Endothelial cell of umbilical vein (primary cell): ENCODE results near the gene CX3CR1. TPM values are rescaled to one million over a fixed set of nuclear protein-coding genes. Genes with fewer than 3 reads are reported as not detected.
A peak's percentile ranks its signal among the peaks of the same experiment; 100 is the strongest.

Experiments
- Bru-seq: library from RNA; stranded (reverse); fragments of 400-500 nt; gene quantifications from one replicate; lab custom pipeline; 2021; lab: Mats Ljungman, UMichigan
- BruChase-seq, 2 experiments: library from RNA; stranded (reverse); fragments of 400-500 nt; gene quantifications; one replicate each; lab custom pipeline; 2021; lab: Mats Ljungman, UMichigan
- BruUV-seq: library from RNA; stranded (reverse); fragments of 400-500 nt; replicated peaks from 2 replicates; lab custom pipeline; 2021; lab: Mats Ljungman, UMichigan
- CTCF ChIA-PET: fragments of 300-600, 350-600 bp; sonication (Branson Sonifier 250); formaldehyde crosslinking; loops from one replicate; lab custom pipeline; 2021; ENCODE audit warnings: antibody characterized with exemption, inconsistent platforms; lab: Charles Lee
- POLR2A ChIA-PET: fragments of 300-600, 350-600 bp; sonication (Branson Sonifier 250); formaldehyde crosslinking; loops from one replicate; lab custom pipeline; 2021; ENCODE audit warnings: antibody characterized with exemption, inconsistent platforms; lab: Charles Lee
- DNase-seq: peaks from one replicate; pipeline ENCODE4 v3.0.0-alpha.2; 2011; ENCODE audit warnings: low read depth, low spot score
- FAIRE-seq: peaks from 2 replicates; lab custom pipeline; 2011; peaks lifted over from hg19 to GRCh38; lab: Jason Lieb, UNC
- H2AFZ ChIP-seq: 2 replicates; pipeline ENCODE4 v1.6.0; 2012; ENCODE audit warnings: low read depth, low read length, control low read depth, inconsistent platforms
- H3K27ac ChIP-seq: 2 replicates; pipeline ENCODE4 v1.5.1; 2011; ENCODE audit warnings: low read depth, mild to moderate bottlenecking, control low read depth, low read length, moderate library complexity; ENCODE audit not compliant: insufficient read depth
- H3K27me3 ChIP-seq, 2 experiments: 2 replicates each; pipeline versions ENCODE4 v1.6.0 to v1.6.1; 2011; ENCODE audit warnings: low read length in 2 of 2, mixed read lengths in 1 of 2; ENCODE audit not compliant: control insufficient read depth in 2 of 2, insufficient read depth in 2 of 2
- H3K36me3 ChIP-seq, 2 experiments: 2 replicates in 1 of 2; 3 replicates in 1 of 2; pipeline ENCODE4 v1.5.1; 2011; ENCODE audit warnings: low read length in 2 of 2, mild to moderate bottlenecking in 1 of 2, moderate library complexity in 1 of 2; ENCODE audit not compliant: control insufficient read depth in 2 of 2, insufficient read depth in 2 of 2; ENCODE audit errors: extremely low read depth in 1 of 2
- H3K4me1 ChIP-seq: 3 replicates; pipeline ENCODE4 v1.5.1; 2011; ENCODE audit warnings: mild to moderate bottlenecking, low read length; ENCODE audit not compliant: control insufficient read depth, insufficient read depth; ENCODE audit errors: extremely low read depth
- H3K4me2 ChIP-seq: 2 replicates; pipeline ENCODE4 v1.6.1; 2011; ENCODE audit warnings: low read length, control low read depth, mixed read lengths; ENCODE audit not compliant: insufficient read depth
- H3K4me3 ChIP-seq, 3 experiments: fragments of 200-600 bp in 1 of 3; sonication (generic), shearing (Covaris generic) in 1 of 3; replicated peaks in 1 of 3; 2 replicates each; pipeline ENCODE4 v1.5.1; 2011 to 2016; ENCODE audit warnings: control low read depth in 3 of 3, low read length in 3 of 3, mild to moderate bottlenecking in 2 of 3, inconsistent platforms in 1 of 3, low read depth in 1 of 3, moderate library complexity in 1 of 3; ENCODE audit not compliant: insufficient read depth in 1 of 3
- H3K79me2 ChIP-seq: 2 replicates; pipeline ENCODE4 v1.6.0; 2012; ENCODE audit warnings: low read length, inconsistent platforms; ENCODE audit not compliant: control insufficient read depth, insufficient read depth
- H3K9ac ChIP-seq: replicated peaks from 2 replicates; pipeline ENCODE3; 2011; ENCODE audit warnings: low read length, control low read depth; ENCODE audit not compliant: insufficient read depth; ENCODE audit errors: extremely low read depth
- H3K9me1 ChIP-seq: replicated peaks from 3 replicates; pipeline ENCODE4 v1.6.0; 2011; ENCODE audit warnings: mild to moderate bottlenecking, low read length; ENCODE audit not compliant: control insufficient read depth, insufficient read depth; ENCODE audit errors: extremely low read depth
- H3K9me3 ChIP-seq: replicated peaks from 2 replicates; pipeline ENCODE4 v1.5.1; 2012; ENCODE audit warnings: low read length, inconsistent platforms; ENCODE audit not compliant: control insufficient read depth, insufficient read depth
- H4K20me1 ChIP-seq: replicated peaks from 2 replicates; pipeline ENCODE3; 2011; ENCODE audit warnings: mild to moderate bottlenecking, low read length; ENCODE audit not compliant: control insufficient read depth, insufficient read depth; ENCODE audit errors: extremely low read depth
- CTCF ChIP-seq, 2 donors: IDR thresholded peaks; 1 replicate in 1 of 2; 2 replicates in 1 of 2; pipeline ENCODE4 v1.5.1; 2011; ENCODE audit warnings: low read length in 2 of 2, mild to moderate bottlenecking in 2 of 2, moderate library complexity in 2 of 2, control low read depth in 1 of 2, inconsistent platforms in 1 of 2, low read depth in 1 of 2; ENCODE audit not compliant: insufficient read depth in 1 of 2; ENCODE audit errors: extremely low read depth in 1 of 2
- FOS ChIP-seq: IDR thresholded peaks from 2 replicates; pipeline ENCODE4 v1.6.1; 2011; ENCODE audit warnings: mild to moderate bottlenecking, low read length, moderate library complexity, borderline replicate concordance; ENCODE audit not compliant: insufficient read depth
- JUN ChIP-seq: IDR thresholded peaks from 2 replicates; pipeline ENCODE4 v1.6.1; 2011; ENCODE audit warnings: borderline replicate concordance, low read depth; ENCODE audit not compliant: insufficient read length, insufficient read depth
- POLR2AphosphoS5 ChIP-seq: IDR thresholded peaks from 2 replicates; pipeline ENCODE4 v1.6.1; 2012; ENCODE audit warnings: low read depth, mild to moderate bottlenecking, control low read depth, low read length, moderate library complexity; ENCODE audit not compliant: insufficient read depth
- dilution Hi-C: fragments of 300-500 bp; cut with MboI; formaldehyde crosslinking; loops from one replicate; pipeline ENCODE4 v1.15.0; 2019; ENCODE audit warnings: low sequenced_read_pairs; ENCODE audit not compliant: extremely low pct_ligation_motif_present
- intact Hi-C: fragments of 100-400 bp; cut with micrococcal nuclease; formaldehyde crosslinking; loops from one replicate; pipeline ENCODE4 v1.10.0; 2022
- long read RNA-seq: library from polyadenylated mRNA; stranded (forward); transcript quantifications from one replicate; pipeline ENCODE4 v2.0.0, GENCODE V29; 2021
- polyA minus RNA-seq, 3 experiments: library from RNA; depleted of rRNA, polyadenylated mRNA; stranded (reverse); fragments of >200 nt; gene quantifications; 1 replicate in 1 of 3; 2 replicates in 2 of 3; pipeline ENCODE4 v1.2.3, GENCODE V29; 2011
- polyA plus RNA-seq, 4 experiments: library from polyadenylated mRNA; depleted of rRNA in 3 of 4; stranded (reverse) in 3 of 4; unstranded in 1 of 4; fragments of >200 nt; gene quantifications; 2 replicates each; pipeline versions ENCODE4 v1.2.1 to v1.2.3, GENCODE V29; 2011 to 2012; ENCODE audit warnings: missing spikeins in 1 of 4
- total RNA-seq: library from RNA; stranded (reverse); gene quantifications from 2 replicates; pipeline ENCODE4 v1.2.3, GENCODE V29; 2021
- TF ChIP-seq, protein P1 (sequence below): IDR thresholded peaks from 2 replicates; pipeline ENCODE4 v1.6.1; 2011; ENCODE audit not compliant: insufficient read depth, insufficient read length

The CX3CR1 gene, protein sequence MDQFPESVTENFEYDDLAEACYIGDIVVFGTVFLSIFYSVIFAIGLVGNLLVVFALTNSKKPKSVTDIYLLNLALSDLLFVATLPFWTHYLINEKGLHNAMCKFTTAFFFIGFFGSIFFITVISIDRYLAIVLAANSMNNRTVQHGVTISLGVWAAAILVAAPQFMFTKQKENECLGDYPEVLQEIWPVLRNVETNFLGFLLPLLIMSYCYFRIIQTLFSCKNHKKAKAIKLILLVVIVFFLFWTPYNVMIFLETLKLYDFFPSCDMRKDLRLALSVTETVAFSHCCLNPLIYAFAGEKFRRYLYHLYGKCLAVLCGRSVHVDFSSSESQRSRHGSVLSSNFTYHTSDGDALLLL
- total RNA-seq (not detected in 2 replicates), polyA plus RNA-seq (not detected in 2 replicates), polyA minus RNA-seq (not detected in 2 replicates), Bru-seq, nascent RNA (not detected), BruChase-seq, experiment 1, labeled RNA remaining after a 6-hour chase (not detected), BruChase-seq, experiment 2, labeled RNA remaining after a 2-hour chase (percentile 5 among the genes with signal in this experiment)
- not detected in 2 replicates for polyA plus RNA-seq (2011; cell fraction: cytosol; rRNA removed)
- not detected in 2 replicates for polyA plus RNA-seq (2011; cell fraction: nucleus; rRNA removed)
- not detected in 2 replicates for polyA plus RNA-seq (2012)
- not detected for polyA minus RNA-seq (2011; cell fraction: cytosol; rRNA and poly(A)+ RNA removed)
- not detected in 2 replicates for polyA minus RNA-seq (2011; cell fraction: nucleus; rRNA and poly(A)+ RNA removed)
- long read RNA-seq, result 0 reads

GRCh38 chr3:39279745-39280517 is at the start of gene CX3CR1:
Gene CX3CR1 (minus strand): TSS chr3:39280036. CDS start chr3:39266509, 13,527 bp downstream.
- peaks cover 5% of the 10 kb centered on the region for H3K4me1 ChIP-seq
- no peak for FAIRE-seq
- H4K20me1 ChIP-seq, result no peaks in the 10 kb centered on the region
- H3K79me2 ChIP-seq, result no peaks in the 10 kb centered on the region
- ChIA-PET CTCF (interaction anchor here (1.0 to 4.4 kb wide), 9 partner anchors 9 to 159 kb away, joined by 3 to 25 read pairs (median 6); no protein-coding TSS in a partner anchor), POLR2A (no interaction called here)
- no peak for DNase-seq
- no peaks in the 10 kb centered on the region for H3K9me3 ChIP-seq
- TF ChIP-seq, protein P1, sequence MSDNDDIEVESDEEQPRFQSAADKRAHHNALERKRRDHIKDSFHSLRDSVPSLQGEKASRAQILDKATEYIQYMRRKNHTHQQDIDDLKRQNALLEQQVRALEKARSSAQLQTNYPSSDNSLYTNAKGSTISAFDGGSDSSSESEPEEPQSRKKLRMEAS, result no peak
- TF ChIP-seq JUN (no peak), CTCF (IDR thresholded peaks at IDR 0.05; ENCODE audit: extremely low read depth in 1 of 2, insufficient read depth in 1 of 2, low read depth in 1 of 2, low read length in 2 of 2) (no peak), FOS (no peak), POLR2AphosphoS5 (no peak)
- H3K4me3 ChIP-seq, result no peak within 1 kb of the TSS
- dilution Hi-C loops (no loop called here), intact Hi-C loops (no loop called here)
- H3K9me1 ChIP-seq, result no peaks in the 10 kb centered on the region
- peaks cover 3 to 5% of the 10 kb centered on the region in 2 experiments for H3K27me3 ChIP-seq
- H3K9ac ChIP-seq, result no peak within 1 kb of the TSS
- no TSS peak for BruUV-seq
- H3K4me2 ChIP-seq, result no peak within 1 kb of the TSS
- H3K27ac ChIP-seq, result no peak within 1 kb of the TSS
- no peak within 1 kb of the TSS for H2AFZ ChIP-seq
- no peaks in the 10 kb centered on the region for H3K36me3 ChIP-seq
